GM12878 (cell line): ENCODE measurements around the gene KCNRG. TPM values are rescaled to one million over a fixed set of nuclear protein-coding genes. Genes with fewer than 3 reads are reported as not detected.

Source experiments
- ATAC-seq: fragments of 200-7000 bp; cut with Tn5 transposase; 3 replicates; pipeline ENCODE4 v1.9.1; 2020; ENCODE audit warnings: mild to moderate bottlenecking, moderate library complexity
- BruUV-seq: library from RNA; stranded (reverse); fragments of 400-500 nt; replicated peaks from 2 replicates; lab custom pipeline; 2021; lab: Mats Ljungman, UMichigan
- CTCF ChIA-PET: fragments of 300-600 bp; sonication (Branson Sonifier 250); formaldehyde crosslinking; extraction: SDS; loops from one replicate; lab custom pipeline; 2021; ENCODE audit warnings: inconsistent platforms; lab: Yijun Ruan, JAX
- POLR2A ChIA-PET: fragments of 350-600 bp; formaldehyde crosslinking; extraction: SDS; loops from one replicate; lab custom pipeline; 2021; ENCODE audit warnings: inconsistent platforms; lab: Charles Lee
- RAD21 ChIA-PET: fragments of 300-600 bp; sonication (Branson Sonifier 250); formaldehyde crosslinking; loops from one replicate; lab custom pipeline; 2023; ENCODE audit warnings: antibody characterized with exemption; ENCODE audit not compliant: unreplicated experiment; lab: Charles Lee
- SMC1A ChIA-PET: fragments of 300-600 bp; sonication (Branson Sonifier 250); formaldehyde crosslinking; loops from one replicate; lab custom pipeline; 2023; ENCODE audit not compliant: unreplicated experiment, uncharacterized antibody; lab: Charles Lee
- DNase-seq: peaks from one replicate; pipeline ENCODE4 v3.0.0-alpha.2; 2011; ENCODE audit warnings: low read depth, low spot score
- FAIRE-seq: peaks from 3 replicates; lab custom pipeline; 2011; peaks lifted over from hg19 to GRCh38; lab: Jason Lieb, UNC
- H2AFZ ChIP-seq: 2 replicates; pipeline ENCODE4 v1.6.0; 2011; ENCODE audit warnings: low read depth, low read length, control low read depth; ENCODE audit not compliant: control insufficient read depth
- H3K27ac ChIP-seq: 2 replicates; pipeline ENCODE4 v1.5.1; 2011; ENCODE audit warnings: control low read depth; ENCODE audit not compliant: control insufficient read depth, insufficient read depth
- H3K27me3 ChIP-seq, 2 experiments: replicated peaks in 1 of 2; 2 replicates each; pipeline versions ENCODE4 v1.6.0 to v1.6.1; 2011; ENCODE audit warnings: low read length in 1 of 2; ENCODE audit not compliant: control insufficient read depth in 2 of 2, insufficient read depth in 2 of 2
- H3K36me3 ChIP-seq, 2 experiments: 2 replicates each; pipeline ENCODE4 v1.5.1; 2011; ENCODE audit warnings: low read length in 1 of 2; ENCODE audit not compliant: control insufficient read depth in 2 of 2, insufficient read depth in 2 of 2
- H3K4me1 ChIP-seq: 2 replicates; pipeline ENCODE4 v1.6.1; 2011; ENCODE audit warnings: mild to moderate bottlenecking, low read length, moderate library complexity, mixed read lengths; ENCODE audit not compliant: control insufficient read depth, insufficient read depth
- H3K4me2 ChIP-seq: 2 replicates; pipeline ENCODE4 v1.6.0; 2011; ENCODE audit warnings: control low read depth; ENCODE audit not compliant: control insufficient read depth, insufficient read depth
- H3K4me3 ChIP-seq: fragments of 200-600 bp; sonication (generic); 2 replicates; pipeline ENCODE4 v1.5.1; 2016
- H3K79me2 ChIP-seq: 2 replicates; pipeline ENCODE4 v1.6.0; 2011; ENCODE audit warnings: low read length; ENCODE audit not compliant: control insufficient read depth, insufficient read depth
- H3K9ac ChIP-seq: 2 replicates; pipeline ENCODE4 v1.8.0; 2011; ENCODE audit warnings: low read length, control low read depth, mixed read lengths; ENCODE audit not compliant: control insufficient read depth, insufficient read depth
- H3K9me3 ChIP-seq: replicated peaks from 3 replicates; pipeline ENCODE4 v1.5.1; 2011; ENCODE audit warnings: mild to moderate bottlenecking, low read length; ENCODE audit not compliant: control insufficient read depth, insufficient read depth
- H4K20me1 ChIP-seq: 2 replicates; pipeline ENCODE4 v1.6.0; 2011; ENCODE audit not compliant: control insufficient read depth, insufficient read depth
- BMI1 ChIP-seq: fragments of 450-650 bp; IDR thresholded peaks from 2 replicates; pipeline ENCODE4 v1.6.1; 2016; ENCODE audit warnings: mild to moderate bottlenecking, moderate library complexity, borderline replicate concordance
- CEBPB ChIP-seq, 2 experiments: fragments of 150-350 bp in 1 of 2; IDR thresholded peaks; 2 replicates each; pipeline ENCODE4 v1.6.1; 2012 to 2014; ENCODE audit warnings: low read depth in 2 of 2, low read length in 2 of 2, borderline replicate concordance in 1 of 2, inconsistent platforms in 1 of 2
- CTCF ChIP-seq, 3 experiments: IDR thresholded peaks in 2 of 3; conservative IDR thresholded peaks in 1 of 3; 2 replicates each; pipeline ENCODE4 v1.5.1; 2011; ENCODE audit warnings: low read depth in 3 of 3, low read length in 3 of 3, mild to moderate bottlenecking in 3 of 3, control low read depth in 2 of 3, moderate library complexity in 2 of 3, inconsistent platforms in 1 of 3, mixed read lengths in 1 of 3; ENCODE audit not compliant: control insufficient read depth in 2 of 3, insufficient read depth in 1 of 3; ENCODE audit errors: extremely low read depth in 1 of 3
- ESRRA ChIP-seq: IDR thresholded peaks from 2 replicates; pipeline ENCODE4 v1.6.1; 2012; ENCODE audit warnings: mild to moderate bottlenecking, low read length, improper control_type of control experiment
- FOXK2 ChIP-seq: fragments of 450-650 bp; IDR thresholded peaks from 2 replicates; pipeline ENCODE4 v1.6.1; 2017; ENCODE audit warnings: mild to moderate bottlenecking, moderate library complexity
- FOXM1 ChIP-seq: IDR thresholded peaks from 2 replicates; pipeline ENCODE4 v1.6.1; 2012; ENCODE audit warnings: low read depth, mild to moderate bottlenecking, inconsistent platforms, low read length, moderate library complexity
- IRF5 ChIP-seq: fragments of 450-650 bp; IDR thresholded peaks from 2 replicates; pipeline ENCODE4 v1.6.1; 2017; ENCODE audit warnings: borderline replicate concordance
- NBN ChIP-seq: fragments of 450-650 bp; IDR thresholded peaks from 2 replicates; pipeline ENCODE4 v1.6.1; 2016
- RB1 ChIP-seq: fragments of 450-650 bp; formaldehyde crosslinking; IDR thresholded peaks from 2 replicates; pipeline ENCODE4 v1.6.1; 2017; ENCODE audit warnings: mild to moderate bottlenecking, borderline replicate concordance
- SREBF1 ChIP-seq: IDR thresholded peaks from 2 replicates; pipeline ENCODE4 v1.6.1; 2012; ENCODE audit warnings: mild to moderate bottlenecking, low read length
- USF1 ChIP-seq: IDR thresholded peaks from 2 replicates; pipeline ENCODE4 v1.6.1; 2011; ENCODE audit warnings: borderline replicate concordance, low read depth, mild to moderate bottlenecking, moderate library complexity, mixed read lengths, low read length; ENCODE audit not compliant: insufficient read depth; ENCODE audit errors: extremely low read length
- WRNIP1 ChIP-seq: IDR thresholded peaks from 2 replicates; pipeline ENCODE4 v1.6.1; 2011; ENCODE audit warnings: low read depth, low read length, improper control_type of control experiment, borderline replicate concordance
- ZSCAN29 ChIP-seq: fragments of 450-650 bp; IDR thresholded peaks from 2 replicates; pipeline ENCODE4 v1.6.1; 2017; ENCODE audit warnings: mild to moderate bottlenecking, moderate library complexity
- WGBS: methylation state at CpG from one replicate; pipeline ENCODE4 v1.1.6; 2016; ENCODE audit warnings: low lambda C conversion rate; ENCODE audit not compliant: insufficient replicate concordance, insufficient coverage; ENCODE audit errors: missing lambda C conversion rate; 5-methylcytosine and 5-hydroxymethylcytosine counted together
- in situ Hi-C: fragments of 300-500 bp; cut with MboI; formaldehyde crosslinking; loops from 9 replicates; pipeline ENCODE4 v1.14.3; 2018; ENCODE audit warnings: mixed read lengths
- intact Hi-C: fragments of 100-400 bp; cut with micrococcal nuclease; formaldehyde crosslinking; loops from one replicate; pipeline ENCODE4 v1.14.2; 2022; ENCODE audit not compliant: unreplicated experiment
- polyA plus RNA-seq, 11 experiments: library from polyadenylated mRNA; depleted of rRNA in 4 of 11; unstranded in 6 of 11; stranded (reverse) in 5 of 11; fragments of >200 nt; fragmentation: Nextera tagmentation in 4 of 11; fragmentation: Illumina TruSeq in 1 of 11; extraction: Ambion mirVana in 4 of 11; extraction: Trizol in 1 of 11; gene quantifications; 1 replicate in 1 of 11; 2 replicates in 10 of 11; pipeline versions ENCODE4 v1.2.1 to v1.2.3, GENCODE V29; 2011 to 2016; ENCODE audit warnings: inconsistent platforms in 2 of 11, missing spikeins in 2 of 11, low read depth in 1 of 11
- total RNA-seq, 4 experiments: library from RNA; depleted of rRNA in 3 of 4; stranded (reverse); fragments of >200 nt in 3 of 4; fragmentation: Illumina TruSeq in 1 of 4; extraction: Trizol in 1 of 4; gene quantifications; 2 replicates each; pipeline versions ENCODE4 v1.2.1 to v1.2.3, GENCODE V29; 2013 to 2021

KCNRG gene
- total and polyA plus RNA-seq, 10 of the 15 experiments (the other 5 are each of a cell fraction or from before 2014, with no cell fraction given), result 0.37 to 1.5 (median 0.58) TPM

- intact Hi-C loops (no loop called here), in situ Hi-C loops (no loop called here)
- DNase-seq (no peak), ATAC-seq (no peak), FAIRE-seq (no peak)
- Histone ChIP-seq H3K4me1 (no peaks in the 10 kb centered on the region), H3K9me3 (no peaks in the 10 kb centered on the region), H3K4me3 (no peak overlapping the region), H3K36me3 (no peaks in the 10 kb centered on the region), H3K27ac (no peak overlapping the region), H3K9ac (no peak overlapping the region), H3K27me3 (no peaks in the 10 kb centered on the region), H2AFZ (no peak overlapping the region), H3K4me2 (no peak overlapping the region), H3K79me2 (no peaks in the 10 kb centered on the region), H4K20me1 (no peaks in the 10 kb centered on the region)
- POLR2A ChIA-PET, result no interaction called here
- CTCF ChIA-PET, result interaction anchor here (1.0 kb wide), 1 partner anchor 9 kb away, joined by 3 read pairs; no protein-coding TSS in a partner anchor
- 100% methylated on average over 1 of the region's 2 CpGs for WGBS
- RAD21 ChIA-PET, result no interaction called here
- SMC1A ChIA-PET, result interaction anchor here (0.6 to 1.2 kb wide), 2 partner anchors 9 to 352 kb away, joined by 3 read pairs; no protein-coding TSS in a partner anchor
- no TSS peak for BruUV-seq
- TF ChIP-seq BMI1 (no peak), RB1 (no peak), CTCF (IDR thresholded peaks at IDR 0.05 in 2 of 3, conservative IDR thresholded peaks at IDR 0.05 in 1 of 3; ENCODE audit: control insufficient read depth in 2 of 3, extremely low read depth in 1 of 3, insufficient read depth in 1 of 3, low read depth in 3 of 3, low read length in 3 of 3) (no peak), ESRRA (no peak), CEBPB (IDR thresholded peaks at IDR 0.05; ENCODE audit: borderline replicate concordance in 1 of 2, low read depth in 2 of 2, low read length in 2 of 2) (no peak), NBN (no peak), ZSCAN29 (no peak), IRF5 (no peak), USF1 (no peak), FOXM1 (no peak), FOXK2 (no peak), SREBF1 (no peak), WRNIP1 (no peak)
Observed at GRCh38 chr13:49985129-49985528, 30.1 kb upstream of the KCNRG start.
